ENCODE results near the gene KLK5. TPM values are rescaled to one million over a fixed set of nuclear protein-coding genes. Genes with fewer than 3 reads are reported as not detected.
A peak's percentile ranks its signal among the peaks of the same experiment; 100 is the strongest.
"Not testable (repeated sequence)": the region's sequence is repeated elsewhere in the genome, so short reads cannot be mapped to it uniquely, and the experiment has no call there.

Gene KLK5
- polyA plus RNA-seq, 2 of the 4 experiments (the other 2 are of a cell fraction), result not detected

GRCh38 chr19:50897191-50897607 lies 55.6 kb downstream of the KLK5 start:
- WGBS (ENCODE audit: missing lambda C conversion rate), result 31% methylated on average over 3 of the region's 3 CpGs
- CTCF ChIA-PET, result interaction anchor here (0.8 to 2.4 kb wide), 6 partner anchors 20 to 119 kb away, joined by 3 to 26 read pairs (median 4); no protein-coding TSS in a partner anchor
- POLR2A ChIA-PET, result no interaction called here
- Histone ChIP-seq H3K4me3 (no peak overlapping the region), H3K4me2 (no peak overlapping the region), H3K27ac (no peak overlapping the region; a peak in 1 of 6 replicates), H3K9me3 (peaks cover 3% of the 10 kb centered on the region; the same call in 1 of the 3 replicates), H3K4me1 (peaks cover 6% of the 10 kb centered on the region; the same call in 1 of the 3 replicates)
- no peak for DNase-seq (ENCODE audit: low read depth in 1 of 2, low spot score in 1 of 2)
- FAIRE-seq, result no peak
- no peak for TF ChIP-seq HDAC2 (IDR thresholded peaks at IDR 0.05)
- TF ChIP-seq RCOR1 (IDR thresholded peaks at IDR 0.05; ENCODE audit: low read depth, low read length), result no peak
- no peak for TF ChIP-seq MAFK (IDR thresholded peaks at IDR 0.05; ENCODE audit: partially characterized antibody)
- TF ChIP-seq HOXA7 (CRISPR knock-in tag; IDR thresholded peaks at IDR 0.05), result no peak
- TF ChIP-seq PHF8 (IDR thresholded peaks at IDR 0.05; ENCODE audit: borderline replicate concordance, low read depth), result no peak
- no peak for TF ChIP-seq CHD4 (IDR thresholded peaks at IDR 0.05; ENCODE audit: borderline replicate concordance)
- no peak for TF ChIP-seq FOSB (CRISPR knock-in tag; IDR thresholded peaks at IDR 0.05)
- TF ChIP-seq FOSL2 (IDR thresholded peaks at IDR 0.05), result no peak
- TF ChIP-seq FOSL2 (CRISPR knock-in tag; IDR thresholded peaks at IDR 0.05), result no peak
- no peak for TF ChIP-seq ATOH8 (CRISPR knock-in tag; IDR thresholded peaks at IDR 0.05; ENCODE audit: low read depth)
- no peak for TF ChIP-seq POLR2AphosphoS2 (conservative IDR thresholded peaks at IDR 0.05; ENCODE audit: low read length)
- TF ChIP-seq MYC (IDR thresholded peaks at IDR 0.05; ENCODE audit: borderline replicate concordance, low read length), result no peak
- TF ChIP-seq CBX8 (IDR thresholded peaks at IDR 0.05), result no peak
- TF ChIP-seq JUN (IDR thresholded peaks at IDR 0.05), result no peak
- no peak for TF ChIP-seq BHLHE40 (IDR thresholded peaks at IDR 0.05; ENCODE audit: low read depth, low read length)
- TF ChIP-seq ZFP36 (IDR thresholded peaks at IDR 0.05; ENCODE audit: borderline replicate concordance, partially characterized antibody), result no peak
- TF ChIP-seq ESRRA (IDR thresholded peaks at IDR 0.05; ENCODE audit: borderline replicate concordance, low read length), result no peak
- TF ChIP-seq RAD21 (conservative IDR thresholded peaks at IDR 0.05 in 1 of 2, IDR thresholded peaks at IDR 0.05 in 1 of 2), result no peak
- no peak for TF ChIP-seq BCL3 (IDR thresholded peaks at IDR 0.05)
- TF ChIP-seq NR3C1 (IDR thresholded peaks at IDR 0.05), result no peak
- 0 out of 6 replicates have a peak, but pooled peaks of 1 of the 2 experiments have one; percentile 10 for ATAC-seq

- no peak for FAIRE-seq
- peaks cover 3% of the 10 kb centered on the region; the same call in 1 of the 3 replicates for H3K9me3 ChIP-seq
- ATAC-seq, result peak; percentile 25 to 81; a peak in 5 of 6 replicates
- ChIA-PET CTCF (interaction anchor here (0.7 to 1.9 kb wide), 5 partner anchors 9 to 118 kb away, joined by 3 to 8 read pairs (median 3); no protein-coding TSS in a partner anchor), POLR2A (no interaction called here)
- H3K4me3 ChIP-seq, result no peak overlapping the region
- no peak overlapping the region; a peak in 1 of 6 replicates for H3K27ac ChIP-seq
- DNase-seq (ENCODE audit: low read depth in 1 of 2, low spot score in 1 of 2), result peak in 1 of 2 experiments; percentile 67
- WGBS (ENCODE audit: missing lambda C conversion rate), result 31% methylated on average over 6 of the region's 6 CpGs
- H3K4me2 ChIP-seq, result no peak overlapping the region
- peaks cover 6% of the 10 kb centered on the region; the same call in 1 of the 3 replicates for H3K4me1 ChIP-seq
- TF ChIP-seq FOSL2 (IDR thresholded peaks at IDR 0.05) (0 out of 2 replicates have a peak, but pooled peaks have one; percentile 9), FOSL2 (CRISPR knock-in tag; IDR thresholded peaks at IDR 0.05) (peak; percentile 77), ELK1 (IDR thresholded peaks at IDR 0.05; ENCODE audit: low read depth, low read length) (no peak), POLR2A (IDR thresholded peaks at IDR 0.05; ENCODE audit: low read length) (no peak), RFX5 (IDR thresholded peaks at IDR 0.05) (no peak), HES2 (IDR thresholded peaks at IDR 0.05) (no peak), SMC3 (IDR thresholded peaks at IDR 0.05) (no peak), HDAC2 (IDR thresholded peaks at IDR 0.05) (no peak), NFE2L2 (conservative IDR thresholded peaks at IDR 0.05; ENCODE audit: low read length) (no peak), ATOH8 (CRISPR knock-in tag; IDR thresholded peaks at IDR 0.05; ENCODE audit: low read depth) (no peak), KDM1A (IDR thresholded peaks at IDR 0.05; ENCODE audit: low read depth) (no peak), ZFP36 (IDR thresholded peaks at IDR 0.05; ENCODE audit: borderline replicate concordance, partially characterized antibody) (no peak), USF2 (IDR thresholded peaks at IDR 0.05) (peak; percentile 85)
Observed at GRCh38 chr19:50896591-50897190, 56.1 kb downstream of the KLK5 start.

- DNase-seq (ENCODE audit: low read depth in 1 of 2, low spot score in 1 of 2); ATAC-seq; POLR2A ChIA-PET; H3K9me3 ChIP-seq; FAIRE-seq; H3K4me2 ChIP-seq; H3K4me1 ChIP-seq; H3K4me3 ChIP-seq; H3K27ac ChIP-seq: not testable (repeated sequence)
- CTCF ChIA-PET, result interaction anchor here (0.7 to 1.9 kb wide), 4 partner anchors 9 to 47 kb away, joined by 3 to 8 read pairs (median 4); no protein-coding TSS in a partner anchor
- WGBS (ENCODE audit: missing lambda C conversion rate), result 68% methylated on average over 9 of the region's 9 CpGs
Observed at GRCh38 chr19:50896089-50896590, 56.7 kb downstream of the KLK5 start.
